K562 (cell line): ENCODE data around the gene RNF207. TPM values are rescaled to one million over a fixed set of nuclear protein-coding genes. Genes with fewer than 3 reads are reported as not detected.

ENCODE experiments used
- ATAC-seq: fragments of 200-7000 bp; cut with Tn5 transposase; 3 replicates; pipeline ENCODE4 v1.9.1; 2020; ENCODE audit warnings: moderate library complexity
- BruUV-seq: library from RNA; stranded (reverse); fragments of 400-500 nt; replicated peaks from 2 replicates; lab custom pipeline; 2021; lab: Mats Ljungman, UMichigan
- CTCF ChIA-PET: fragments of 300-600 bp; formaldehyde crosslinking; extraction: SDS; loops from one replicate; lab custom pipeline; 2021; ENCODE audit warnings: low intra/inter-chr PET ratio; lab: Yijun Ruan, JAX
- POLR2A ChIA-PET: fragments of 300-600, 350-650 bp; sonication (Branson Sonifier 250); formaldehyde crosslinking; extraction: SDS; loops from one replicate; lab custom pipeline; 2021; ENCODE audit warnings: antibody characterized with exemption, inconsistent platforms; lab: Yijun Ruan, JAX
- DNase-seq, 4 experiments: peaks; one replicate each; pipeline versions ENCODE4 v3.0.0 to v3.0.0-alpha.2; 2011 to 2018; ENCODE audit warnings: low spot score in 3 of 4, mixed read lengths in 3 of 4; ENCODE audit errors: extremely low read depth in 1 of 4
- FAIRE-seq: peaks from 2 replicates; lab custom pipeline; 2011; peaks lifted over from hg19 to GRCh38; lab: Jason Lieb, UNC
- H2AFZ ChIP-seq: 2 replicates; pipeline ENCODE4 v1.6.0; 2011; ENCODE audit warnings: low read depth, low read length, control low read depth, inconsistent platforms
- H3K27ac ChIP-seq: fragments of 200-600 bp; 3 replicates; pipeline ENCODE4 v1.8.0; 2011; ENCODE audit warnings: low read depth, mild to moderate bottlenecking, control low read depth, inconsistent platforms, low read length, moderate library complexity, mixed read lengths; ENCODE audit errors: extremely low read depth
- H3K27me3 ChIP-seq, 2 experiments: fragments of 300-600 bp in 1 of 2; 2 replicates in 1 of 2; 3 replicates in 1 of 2; pipeline versions ENCODE4 v1.6.0 to v1.8.0; 2011; ENCODE audit warnings: inconsistent platforms in 2 of 2, low read length in 2 of 2, mild to moderate bottlenecking in 1 of 2, mixed read lengths in 1 of 2, moderate library complexity in 1 of 2; ENCODE audit not compliant: control insufficient read depth in 2 of 2, insufficient read depth in 2 of 2
- H3K36me3 ChIP-seq: fragments of 300-600 bp; 3 replicates; pipeline ENCODE4 v1.8.0; 2011; ENCODE audit warnings: mild to moderate bottlenecking, low read length, inconsistent platforms; ENCODE audit not compliant: control insufficient read depth, insufficient read depth
- H3K4me1 ChIP-seq, 2 experiments: fragments of 200-600 bp in 1 of 2; replicated peaks in 1 of 2; 2 replicates in 1 of 2; 3 replicates in 1 of 2; pipeline versions ENCODE4 v1.5.1 to v1.8.0; 2011; ENCODE audit warnings: inconsistent platforms in 2 of 2, low read length in 2 of 2, mild to moderate bottlenecking in 1 of 2, mixed read lengths in 1 of 2, moderate library complexity in 1 of 2; ENCODE audit not compliant: control insufficient read depth in 2 of 2, insufficient read depth in 2 of 2
- H3K4me2 ChIP-seq: 2 replicates; pipeline ENCODE4 v1.6.1; 2011; ENCODE audit warnings: low read length, control low read depth, inconsistent platforms, mixed read lengths; ENCODE audit not compliant: insufficient read depth
- H3K4me3 ChIP-seq: fragments of 200-600 bp; sonication (generic), shearing (Covaris generic); 2 replicates; pipeline ENCODE4 v1.5.1; 2016; ENCODE audit warnings: control low read depth, inconsistent platforms
- H3K79me2 ChIP-seq: fragments of 200-600 bp; 3 replicates; pipeline ENCODE4 v1.8.0; 2011; ENCODE audit warnings: low read length, inconsistent platforms; ENCODE audit not compliant: control insufficient read depth, insufficient read depth
- H3K9ac ChIP-seq, 2 experiments: 2 replicates each; pipeline versions ENCODE4 v1.6.0 to v1.6.1; 2011; ENCODE audit warnings: low read depth in 2 of 2, low read length in 2 of 2, control low read depth in 1 of 2, inconsistent platforms in 1 of 2, mild to moderate bottlenecking in 1 of 2, mixed read lengths in 1 of 2; ENCODE audit not compliant: insufficient read depth in 1 of 2
- H3K9me1 ChIP-seq: one replicate; pipeline ENCODE4 v1.6.0; 2011; ENCODE audit warnings: inconsistent platforms, mild to moderate bottlenecking, low read length, moderate library complexity; ENCODE audit not compliant: control insufficient read depth, insufficient read depth
- H3K9me3 ChIP-seq: replicated peaks from 2 replicates; pipeline ENCODE4 v1.5.1; 2011; ENCODE audit warnings: low read depth, low read length, inconsistent platforms; ENCODE audit not compliant: control insufficient read depth, insufficient read depth
- H4K20me1 ChIP-seq: replicated peaks from 2 replicates; pipeline ENCODE4 v1.6.1; 2011; ENCODE audit warnings: low read length, inconsistent platforms, mixed read lengths; ENCODE audit not compliant: control insufficient read depth, insufficient read depth
- FOXA1 ChIP-seq: fragments of 450-650 bp; IDR thresholded peaks from 2 replicates; pipeline ENCODE4 v1.6.1; 2016; ENCODE audit warnings: mild to moderate bottlenecking, borderline replicate concordance
- U2AF1 ChIP-seq: fragments of 200-400 bp; formaldehyde crosslinking; optimal IDR thresholded peaks from 2 replicates; pipeline ENCODE3; 2017; ENCODE audit warnings: mild to moderate bottlenecking, low read depth, low read length, moderate library complexity
- ZNF121 ChIP-seq: sonication (generic); formaldehyde crosslinking; conservative IDR thresholded peaks from 2 replicates; pipeline ENCODE4 v1.8.0; 2022; ENCODE audit warnings: missing genetic modification reagents
- WGBS: fragments of 100-300 bp; shearing (Covaris generic); methylation state at CpG from one replicate; pipeline ENCODE4 v1.1.6; 2016; ENCODE audit warnings: low coverage, mixed read lengths; ENCODE audit not compliant: insufficient coverage; ENCODE audit errors: missing lambda C conversion rate; 5-methylcytosine and 5-hydroxymethylcytosine counted together
- in situ Hi-C: fragments of 300-500 bp; cut with MboI; formaldehyde crosslinking; loops from 4 replicates; pipeline ENCODE4 v1.15.0; 2018; ENCODE audit warnings: inconsistent platforms, mixed read lengths
- intact Hi-C: fragments of 100-400 bp; cut with micrococcal nuclease; formaldehyde crosslinking; loops from 2 replicates; pipeline ENCODE4 v1.14.2; 2022
- polyA plus RNA-seq, 8 experiments: library from polyadenylated mRNA; depleted of rRNA in 4 of 8; stranded (reverse) in 5 of 8; unstranded in 3 of 8; fragments of >200 nt; fragmentation: Nextera tagmentation in 2 of 8; fragmentation: Illumina TruSeq in 1 of 8; extraction: Ambion mirVana in 2 of 8; extraction: Trizol in 1 of 8; gene quantifications; 2 replicates each; pipeline versions ENCODE4 v1.2.1 to v1.2.3, GENCODE V29; 2011 to 2014; ENCODE audit warnings: inconsistent platforms in 1 of 8, missing spikeins in 1 of 8
- total RNA-seq, 7 experiments: library from RNA; depleted of rRNA in 6 of 7; stranded (reverse); fragments of >200 nt in 6 of 7; fragmentation: Illumina TruSeq in 2 of 7; extraction: Trizol in 2 of 7; gene quantifications; 2 replicates each; pipeline versions ENCODE4 v1.2.1 to v1.2.3, GENCODE V29; 2011 to 2021; ENCODE audit warnings: low replicate concordance in 1 of 7
- TF ChIP-seq, protein P1 (sequence below): sonication (generic); formaldehyde crosslinking; IDR thresholded peaks from 2 replicates; pipeline ENCODE4 v1.8.1; 2023; ENCODE audit warnings: mild to moderate bottlenecking, missing genetic modification reagents
- TF ChIP-seq, protein P2 (sequence below): fragments of 450-650 bp; IDR thresholded peaks from 2 replicates; pipeline ENCODE4 v1.6.1; 2018; ENCODE audit warnings: mild to moderate bottlenecking, low read depth; ENCODE audit not compliant: partially characterized antibody

Gene RNF207
- total and polyA plus RNA-seq, 9 of the 15 experiments (the other 6 are each of a cell fraction or from before 2014, with no cell fraction given): 2.7 to 30.6 (median 12.9) TPM

DNA sequence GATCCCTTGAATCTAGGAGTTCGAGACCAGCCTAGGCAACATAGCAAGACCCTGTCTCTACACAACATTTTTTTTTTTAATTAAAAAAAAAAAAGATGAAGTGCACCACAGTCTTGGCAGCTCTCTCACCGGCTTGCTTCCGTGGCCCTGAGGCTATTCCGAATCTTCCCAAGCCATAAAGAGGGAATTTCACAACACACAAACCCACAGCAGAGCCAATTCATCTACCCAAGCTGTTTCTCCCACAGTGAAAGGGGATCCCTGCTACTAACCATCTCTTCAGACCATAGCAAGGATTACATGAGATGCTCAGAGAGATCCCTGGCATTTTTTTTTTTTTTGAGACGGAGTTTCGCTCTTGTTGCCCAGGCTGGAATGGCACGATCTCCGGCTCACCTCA, 17.5 kb upstream of the RNF207 start (continued):
- TF ChIP-seq, protein P1, sequence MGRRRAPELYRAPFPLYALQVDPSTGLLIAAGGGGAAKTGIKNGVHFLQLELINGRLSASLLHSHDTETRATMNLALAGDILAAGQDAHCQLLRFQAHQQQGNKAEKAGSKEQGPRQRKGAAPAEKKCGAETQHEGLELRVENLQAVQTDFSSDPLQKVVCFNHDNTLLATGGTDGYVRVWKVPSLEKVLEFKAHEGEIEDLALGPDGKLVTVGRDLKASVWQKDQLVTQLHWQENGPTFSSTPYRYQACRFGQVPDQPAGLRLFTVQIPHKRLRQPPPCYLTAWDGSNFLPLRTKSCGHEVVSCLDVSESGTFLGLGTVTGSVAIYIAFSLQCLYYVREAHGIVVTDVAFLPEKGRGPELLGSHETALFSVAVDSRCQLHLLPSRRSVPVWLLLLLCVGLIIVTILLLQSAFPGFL (CRISPR knock-in tag): no peak
- no peak for TF ChIP-seq FOXA1

DNA sequence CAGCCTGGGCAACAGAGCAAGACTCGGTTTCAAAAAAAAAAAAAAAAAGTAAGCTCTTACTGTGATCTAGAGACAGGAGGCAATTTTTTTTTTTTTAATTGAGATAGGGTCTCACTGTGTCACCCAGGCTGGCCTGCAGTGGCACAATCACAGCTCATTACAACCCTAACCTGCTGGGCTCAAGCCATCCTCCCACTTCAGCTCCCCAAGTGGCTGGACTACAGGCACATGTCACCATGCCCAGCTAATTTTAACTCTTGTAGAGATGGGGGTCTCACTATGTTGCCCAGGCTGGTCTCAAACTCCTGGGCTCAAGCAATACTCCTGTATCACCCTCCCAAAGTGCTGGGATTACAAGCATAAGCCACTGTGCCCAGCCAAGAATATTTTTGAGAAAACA, 14.0 kb upstream of the RNF207 start:
- no peaks in the 10 kb centered on the region for H3K9me3 ChIP-seq
- in situ Hi-C loops: no loop called here
- H3K79me2 ChIP-seq: peaks cover 89% of the 10 kb centered on the region
- H3K36me3 ChIP-seq: peaks cover 96% of the 10 kb centered on the region
- FAIRE-seq: no peak
- H3K4me2 ChIP-seq: no peak overlapping the region
- no peak for ATAC-seq
- no peak overlapping the region for H3K9ac ChIP-seq
- no peak for TF ChIP-seq U2AF1
- TF ChIP-seq, protein P2, sequence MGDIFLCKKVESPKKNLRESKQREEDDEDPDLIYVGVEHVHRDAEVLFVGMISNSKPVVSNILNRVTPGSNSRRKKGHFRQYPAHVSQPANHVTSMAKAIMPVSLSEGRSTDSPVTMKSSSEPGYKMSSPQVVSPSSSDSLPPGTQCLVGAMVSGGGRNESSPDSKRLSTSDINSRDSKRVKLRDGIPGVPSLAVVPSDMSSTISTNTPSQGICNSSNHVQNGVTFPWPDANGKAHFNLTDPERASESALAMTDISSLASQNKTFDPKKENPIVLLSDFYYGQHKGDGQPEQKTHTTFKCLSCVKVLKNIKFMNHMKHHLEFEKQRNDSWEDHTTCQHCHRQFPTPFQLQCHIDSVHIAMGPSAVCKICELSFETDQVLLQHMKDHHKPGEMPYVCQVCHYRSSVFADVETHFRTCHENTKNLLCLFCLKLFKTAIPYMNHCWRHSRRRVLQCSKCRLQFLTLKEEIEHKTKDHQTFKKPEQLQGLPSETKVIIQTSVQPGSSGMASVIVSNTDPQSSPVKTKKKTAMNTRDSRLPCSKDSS: no peak
- peak; percentile 67 for TF ChIP-seq ZNF121 (CRISPR knock-in tag)
- H3K27ac ChIP-seq: no peak overlapping the region
- no peaks in the 10 kb centered on the region for H3K9me1 ChIP-seq
- intact Hi-C loops: no loop called here
- no CpG with 5 or more reads among the region's 1 CpG for WGBS
- ChIA-PET CTCF (no interaction called here), POLR2A (interaction anchor here (0.6 to 3.4 kb wide), 4 partner anchors 9 to 167 kb away, joined by 3 to 16 read pairs (median 4); no protein-coding TSS in a partner anchor)
- H3K4me1 ChIP-seq: peaks cover 0 to 3% of the 10 kb centered on the region in 2 experiments; a peak in 1 of 5 replicates
- H2AFZ ChIP-seq: no peak overlapping the region
- BruUV-seq: no TSS peak
- peaks cover 21% of the 10 kb centered on the region for H4K20me1 ChIP-seq
- H3K27me3 ChIP-seq: no peaks in the 10 kb centered on the region
- DNase-seq: no peak
- no peak overlapping the region for H3K4me3 ChIP-seq
